Esophagus muscularis mucosa (tissue), 4 donors: Measurements from ENCODE around the gene NOPCHAP1. TPM values are rescaled to one million over a fixed set of nuclear protein-coding genes. Genes with fewer than 3 reads are reported as not detected.

Experiments used
- DNase-seq: peaks from one replicate; pipeline ENCODE4 v3.0.0-alpha.2; 2017; ENCODE audit errors: extremely low spot score
- H3K27ac ChIP-seq, 4 donors: fragments of 200-600 bp; sonication (generic); replicated peaks in 1 of 4; 1 replicate in 3 of 4; 2 replicates in 1 of 4; pipeline ENCODE4 v1.5.1; 2016 to 2019; ENCODE audit warnings: mild to moderate bottlenecking in 1 of 4
- H3K27me3 ChIP-seq, 4 donors: fragments of 200-600 bp; sonication (generic); one replicate each; pipeline versions ENCODE4 v1.5.1 to v1.6.0; 2016 to 2019
- H3K36me3 ChIP-seq, 4 donors: fragments of 200-600 bp; sonication (generic); one replicate each; pipeline ENCODE4 v1.5.1; 2016 to 2019
- H3K4me1 ChIP-seq, 4 donors: fragments of 200-600 bp; sonication (generic); one replicate each; pipeline ENCODE4 v1.5.1; 2016 to 2019
- H3K4me3 ChIP-seq, 4 donors: fragments of 200-600 bp; sonication (generic); 1 replicate in 2 of 4; 2 replicates in 2 of 4; pipeline ENCODE4 v1.5.1; 2016 to 2019; ENCODE audit warnings: mild to moderate bottlenecking in 4 of 4, moderate library complexity in 1 of 4
- H3K9me3 ChIP-seq, 4 donors: fragments of 200-600 bp; sonication (generic); 1 replicate in 3 of 4; 2 replicates in 1 of 4; pipeline ENCODE4 v1.5.1; 2016 to 2019
- EP300 ChIP-seq: sonication (generic); formaldehyde crosslinking; IDR thresholded peaks from one replicate; pipeline ENCODE4 v1.6.1; 2017; ENCODE audit warnings: antibody characterized with exemption
- POLR2A ChIP-seq: fragments of 450-650 bp; IDR thresholded peaks from one replicate; pipeline ENCODE4 v1.6.1; 2017; ENCODE audit warnings: antibody characterized with exemption, moderate library complexity, mild to moderate bottlenecking, low read depth
- POLR2AphosphoS5 ChIP-seq, 2 donors: sonication (generic); formaldehyde crosslinking; IDR thresholded peaks; one replicate each; pipeline ENCODE4 v1.6.1; 2017; ENCODE audit warnings: antibody characterized with exemption in 2 of 2
- WGBS: methylation state at CpG from one replicate; pipeline ENCODE4 v1.1.5; 2018; 5-methylcytosine and 5-hydroxymethylcytosine counted together
- intact Hi-C: fragments of 100-400 bp; cut with DNase I; formaldehyde crosslinking; loops from one replicate; pipeline ENCODE4 v1.15.1; 2023
- total RNA-seq, 4 donors: library from RNA; depleted of rRNA; stranded (reverse); fragments of >200 nt; gene quantifications; one replicate each; pipeline versions ENCODE4 v1.1.0 to v1.2.1, GENCODE V29; 2016
- TF ChIP-seq, protein P1 (sequence below), 3 experiments: fragments of 200-600 bp in 2 of 3; fragments of 450-650 bp in 1 of 3; sonication (generic) in 2 of 3; IDR thresholded peaks; one replicate each; pipeline ENCODE4 v1.5.1; 2017 to 2019; ENCODE audit warnings: antibody characterized with exemption in 3 of 3, mild to moderate bottlenecking in 2 of 3, moderate library complexity in 1 of 3

NOPCHAP1 gene
- total RNA-seq, 4 donors from 2014 or later, result 4.6 to 7.9 (median 5.5) TPM

DNA sequence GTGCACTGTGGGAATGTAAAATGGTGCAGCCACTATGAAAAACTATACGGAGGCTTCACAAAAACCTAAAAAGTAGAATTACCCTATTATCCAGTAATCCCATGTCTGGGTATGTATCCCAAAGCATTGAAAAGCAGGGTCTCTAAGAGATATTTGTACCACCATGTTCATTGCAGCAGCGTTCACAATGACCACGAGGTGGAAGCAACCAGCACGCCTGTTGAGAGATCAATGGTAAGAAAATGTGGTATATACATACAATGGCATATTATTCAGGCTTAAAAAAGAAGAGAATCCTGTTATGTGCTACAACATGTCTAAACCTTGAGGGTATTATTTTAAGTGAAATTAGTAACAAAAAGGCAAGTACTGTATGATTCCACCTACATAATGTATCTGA lies 910 bp upstream of the NOPCHAP1 start:
- DNase-seq, result no peak
- peaks cover 14 to 25% (median 21%) of the 10 kb centered on the region in 4 donors for H3K4me1 ChIP-seq
- 86% methylated on average over 4 of the region's 4 CpGs for WGBS
- intact Hi-C loops, result loop anchor here (5.0 kb wide), 1 partner anchor 67 kb away; no protein-coding TSS in a partner anchor
- TF ChIP-seq, protein P1, sequence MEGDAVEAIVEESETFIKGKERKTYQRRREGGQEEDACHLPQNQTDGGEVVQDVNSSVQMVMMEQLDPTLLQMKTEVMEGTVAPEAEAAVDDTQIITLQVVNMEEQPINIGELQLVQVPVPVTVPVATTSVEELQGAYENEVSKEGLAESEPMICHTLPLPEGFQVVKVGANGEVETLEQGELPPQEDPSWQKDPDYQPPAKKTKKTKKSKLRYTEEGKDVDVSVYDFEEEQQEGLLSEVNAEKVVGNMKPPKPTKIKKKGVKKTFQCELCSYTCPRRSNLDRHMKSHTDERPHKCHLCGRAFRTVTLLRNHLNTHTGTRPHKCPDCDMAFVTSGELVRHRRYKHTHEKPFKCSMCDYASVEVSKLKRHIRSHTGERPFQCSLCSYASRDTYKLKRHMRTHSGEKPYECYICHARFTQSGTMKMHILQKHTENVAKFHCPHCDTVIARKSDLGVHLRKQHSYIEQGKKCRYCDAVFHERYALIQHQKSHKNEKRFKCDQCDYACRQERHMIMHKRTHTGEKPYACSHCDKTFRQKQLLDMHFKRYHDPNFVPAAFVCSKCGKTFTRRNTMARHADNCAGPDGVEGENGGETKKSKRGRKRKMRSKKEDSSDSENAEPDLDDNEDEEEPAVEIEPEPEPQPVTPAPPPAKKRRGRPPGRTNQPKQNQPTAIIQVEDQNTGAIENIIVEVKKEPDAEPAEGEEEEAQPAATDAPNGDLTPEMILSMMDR (IDR thresholded peaks at IDR 0.05), result no peak
- no peak for TF ChIP-seq EP300
- TF ChIP-seq POLR2A, result no peak
- no peak for TF ChIP-seq POLR2AphosphoS5 (IDR thresholded peaks at IDR 0.05)
- H3K9me3 ChIP-seq, result no peaks in the 10 kb centered on the region
- no peak overlapping the region for H3K27ac ChIP-seq
- H3K36me3 ChIP-seq, result peaks cover 0 to 16% (median 3%) of the 10 kb centered on the region in 4 donors
- peak overlapping the region in 1 of 4 donors; percentile 96 for H3K4me3 ChIP-seq
- H3K27me3 ChIP-seq, result no peaks in the 10 kb centered on the region

DNA sequence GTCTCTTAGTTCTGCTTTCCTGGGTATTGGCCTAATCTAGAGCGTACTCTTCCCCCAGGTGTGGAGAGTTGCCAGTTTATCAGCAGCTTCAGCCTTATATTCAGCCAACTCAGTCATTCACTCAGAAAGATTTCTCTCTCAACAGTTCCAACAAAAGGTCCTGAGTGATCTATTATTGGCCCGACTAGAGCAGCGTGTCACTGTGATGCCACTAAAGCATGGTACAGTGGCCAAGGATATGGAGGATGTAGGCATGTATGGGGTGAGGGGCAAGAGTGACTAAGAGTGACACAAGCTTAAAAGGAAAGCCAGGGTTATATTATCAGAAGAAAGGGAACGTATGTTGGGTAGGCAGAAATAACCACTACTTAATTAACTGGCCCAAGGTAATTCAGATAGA lies 4.8 kb downstream of the NOPCHAP1 start:
- intact Hi-C loops, result no loop called here
- WGBS, result 89% methylated on average over 4 of the region's 4 CpGs
- H3K4me1 ChIP-seq, result peaks cover 10 to 20% (median 15%) of the 10 kb centered on the region in 4 donors
- TF ChIP-seq POLR2AphosphoS5 (IDR thresholded peaks at IDR 0.05) (no peak), EP300 (no peak), POLR2A (no peak)
- TF ChIP-seq, protein P1 (IDR thresholded peaks at IDR 0.05), result no peak
- H3K4me3 ChIP-seq, result no peak overlapping the region
- H3K9me3 ChIP-seq, result no peaks in the 10 kb centered on the region
- no peak for DNase-seq
- no peak overlapping the region for H3K27ac ChIP-seq
- H3K36me3 ChIP-seq, result peaks cover 12 to 71% (median 37%) of the 10 kb centered on the region in 4 donors
- no peaks in the 10 kb centered on the region for H3K27me3 ChIP-seq

DNA sequence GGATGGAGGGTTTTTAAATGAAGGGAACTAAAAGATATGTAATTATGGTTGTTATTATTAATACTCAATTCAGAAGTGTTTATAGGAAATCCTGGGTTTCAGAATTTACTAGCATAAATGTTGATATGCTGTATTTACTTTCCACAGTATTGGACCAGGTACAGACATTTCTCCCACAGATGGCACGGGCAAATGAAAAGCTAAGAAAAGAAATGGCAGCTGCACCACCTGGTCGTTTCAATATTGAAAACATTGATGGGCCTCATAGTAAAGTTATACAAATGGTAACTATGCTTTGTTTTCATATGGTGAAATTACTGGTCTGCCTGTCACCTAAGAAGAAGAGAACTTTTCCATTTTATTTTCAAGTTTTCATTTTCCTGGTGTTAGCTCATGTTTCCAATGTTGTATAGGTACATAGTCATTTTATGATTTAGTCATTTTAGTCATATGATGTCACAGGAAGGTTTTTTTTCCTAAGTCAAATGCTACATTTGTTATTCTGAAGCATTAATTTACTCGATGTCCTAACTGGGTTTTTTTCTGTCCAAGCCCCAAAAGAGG lies 5.5 kb downstream of the NOPCHAP1 start:
- no peak overlapping the region for H3K27ac ChIP-seq
- no peaks in the 10 kb centered on the region for H3K27me3 ChIP-seq
- H3K36me3 ChIP-seq, result peaks cover 12 to 78% (median 41%) of the 10 kb centered on the region in 4 donors
- WGBS, result 64% methylated on average over 3 of the region's 3 CpGs
- H3K4me1 ChIP-seq, result peaks cover 9 to 18% (median 12%) of the 10 kb centered on the region in 4 donors
- intact Hi-C loops, result no loop called here
- no peak for DNase-seq
- TF ChIP-seq EP300 (no peak), POLR2A (no peak), POLR2AphosphoS5 (IDR thresholded peaks at IDR 0.05) (no peak)
- TF ChIP-seq, protein P1 (IDR thresholded peaks at IDR 0.05), result no peak
- no peak overlapping the region for H3K4me3 ChIP-seq
- no peaks in the 10 kb centered on the region for H3K9me3 ChIP-seq

DNA sequence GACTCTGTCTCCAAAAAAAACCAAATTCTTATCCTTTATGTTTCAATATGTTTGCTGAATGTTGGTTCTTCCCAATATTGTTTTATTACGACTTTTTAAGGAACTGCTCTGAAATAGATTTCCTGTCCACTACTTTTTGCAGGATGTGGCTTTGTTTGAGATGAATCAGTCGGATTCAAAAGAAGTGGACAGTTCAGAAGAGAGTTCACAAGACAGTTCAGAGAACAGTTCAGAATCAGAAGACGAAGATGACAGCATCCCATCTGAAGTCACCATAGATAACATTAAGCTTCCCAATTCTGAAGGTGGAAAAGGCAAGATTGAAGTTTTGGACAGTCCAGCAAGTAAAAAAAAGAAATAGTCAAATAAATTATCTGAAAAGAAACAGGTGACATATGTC lies 8.2 kb downstream of the NOPCHAP1 start:
- intact Hi-C loops, result no loop called here
- TF ChIP-seq POLR2AphosphoS5 (IDR thresholded peaks at IDR 0.05) (no peak), POLR2A (no peak)
- TF ChIP-seq, protein P1 (IDR thresholded peaks at IDR 0.05), result no peak
- Histone ChIP-seq H3K36me3 (peaks cover 12 to 96% (median 61%) of the 10 kb centered on the region in 4 donors), H3K27me3 (no peaks in the 10 kb centered on the region), H3K27ac (no peak overlapping the region), H3K9me3 (no peaks in the 10 kb centered on the region), H3K4me1 (no peaks in the 10 kb centered on the region), H3K4me3 (no peak overlapping the region)
- DNase-seq, result no peak
- WGBS, result 68% methylated on average over 3 of the region's 3 CpGs

DNA sequence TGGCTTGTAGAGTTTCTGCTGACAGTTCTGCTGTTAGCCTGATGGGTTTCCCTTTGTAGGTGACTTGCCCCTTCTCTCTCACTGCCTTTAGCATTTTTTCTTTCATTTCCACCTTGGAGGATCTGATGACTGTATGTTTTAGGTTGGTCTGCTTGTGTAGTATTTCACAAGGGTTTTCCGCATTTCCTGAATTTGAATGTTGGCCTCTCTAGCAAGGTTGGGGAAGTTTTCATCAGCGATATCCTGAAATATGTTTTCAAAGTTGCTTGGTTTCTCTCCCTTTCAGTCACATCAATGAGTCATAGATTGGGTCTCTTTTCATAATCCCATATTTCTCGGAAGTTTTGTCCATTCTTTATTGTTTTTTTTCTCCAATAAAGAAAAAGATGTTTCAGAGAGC lies 11.4 kb downstream of the NOPCHAP1 start:
- Histone ChIP-seq H3K4me1 (no peaks in the 10 kb centered on the region), H3K4me3 (no peak overlapping the region), H3K36me3 (peaks cover 12 to 82% (median 63%) of the 10 kb centered on the region in 4 donors), H3K27me3 (no peaks in the 10 kb centered on the region), H3K27ac (no peak overlapping the region), H3K9me3 (no peaks in the 10 kb centered on the region)
- intact Hi-C loops, result no loop called here
- DNase-seq, result no peak
- 87% methylated on average over 3 of the region's 3 CpGs for WGBS
- TF ChIP-seq POLR2A (no peak), POLR2AphosphoS5 (IDR thresholded peaks at IDR 0.05) (no peak), EP300 (no peak)
- TF ChIP-seq, protein P1 (IDR thresholded peaks at IDR 0.05), result no peak
